ENCODE data around the gene ARL14EPL. TPM values are rescaled to one million over a fixed set of nuclear protein-coding genes. Genes with fewer than 3 reads are reported as not detected.

The ARL14EPL gene
- total and polyA plus RNA-seq, 2 donors (not counting 1 experiment from before 2014, with no cell fraction given) = not detected

DNA sequence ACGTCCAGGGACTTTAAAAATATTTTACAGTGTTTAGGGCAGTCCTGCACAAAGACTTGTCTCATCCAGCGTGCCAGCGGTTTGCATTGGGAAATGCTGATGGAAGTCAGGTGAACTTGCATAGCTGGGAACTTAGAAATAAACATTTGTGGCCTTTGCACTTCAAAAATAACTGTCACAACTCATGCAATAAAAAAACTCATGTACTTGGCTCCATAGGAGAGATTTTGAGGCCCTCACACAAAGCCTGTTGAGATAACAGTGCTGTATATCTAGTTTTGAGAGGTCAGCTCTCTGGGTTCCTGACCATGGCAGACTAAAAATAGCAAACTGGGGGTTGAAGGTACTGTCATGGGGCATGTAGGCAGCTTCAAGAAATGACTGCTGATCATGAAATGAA is 58.0 kb downstream of the ARL14EPL start:
- Histone ChIP-seq H4K20me1 (ENCODE audit: control insufficient read depth, extremely low read depth, insufficient read depth, low read length) (no peaks in the 10 kb centered on the region), H3K4me1 (ENCODE audit: control insufficient read depth, extremely low read depth, insufficient read depth, low read length) (no peaks in the 10 kb centered on the region), H3K27me3 (ENCODE audit: control insufficient read depth, insufficient read depth, low read length) (no peaks in the 10 kb centered on the region), H3K4me3 (replicated peaks in 1 of 4; ENCODE audit: control extremely low read depth in 1 of 4, insufficient read depth in 1 of 4, low read depth in 3 of 4, low read length in 4 of 4) (no peak overlapping the region), H3K9me3 (ENCODE audit: control insufficient read depth, insufficient read depth, low read depth, low read length) (no peaks in the 10 kb centered on the region), H3K79me2 (ENCODE audit: control insufficient read depth, insufficient read depth, low read length) (peaks cover 8% of the 10 kb centered on the region), H2AFZ (ENCODE audit: low read length) (no peak overlapping the region), H3K36me3 (ENCODE audit: control insufficient read depth, insufficient read depth, low read length) (peaks cover 3% of the 10 kb centered on the region), H3K4me2 (ENCODE audit: extremely low read depth, insufficient read depth, low read length) (no peak overlapping the region), H3K9ac (ENCODE audit: insufficient read depth, low read length) (no peak overlapping the region), H3K27ac (ENCODE audit: insufficient read depth, low read length) (no peak overlapping the region)
- TF ChIP-seq EZH2 (IDR thresholded peaks at IDR 0.05; ENCODE audit: low read length, missing control alignments) = no peak
- TF ChIP-seq, protein P1, sequence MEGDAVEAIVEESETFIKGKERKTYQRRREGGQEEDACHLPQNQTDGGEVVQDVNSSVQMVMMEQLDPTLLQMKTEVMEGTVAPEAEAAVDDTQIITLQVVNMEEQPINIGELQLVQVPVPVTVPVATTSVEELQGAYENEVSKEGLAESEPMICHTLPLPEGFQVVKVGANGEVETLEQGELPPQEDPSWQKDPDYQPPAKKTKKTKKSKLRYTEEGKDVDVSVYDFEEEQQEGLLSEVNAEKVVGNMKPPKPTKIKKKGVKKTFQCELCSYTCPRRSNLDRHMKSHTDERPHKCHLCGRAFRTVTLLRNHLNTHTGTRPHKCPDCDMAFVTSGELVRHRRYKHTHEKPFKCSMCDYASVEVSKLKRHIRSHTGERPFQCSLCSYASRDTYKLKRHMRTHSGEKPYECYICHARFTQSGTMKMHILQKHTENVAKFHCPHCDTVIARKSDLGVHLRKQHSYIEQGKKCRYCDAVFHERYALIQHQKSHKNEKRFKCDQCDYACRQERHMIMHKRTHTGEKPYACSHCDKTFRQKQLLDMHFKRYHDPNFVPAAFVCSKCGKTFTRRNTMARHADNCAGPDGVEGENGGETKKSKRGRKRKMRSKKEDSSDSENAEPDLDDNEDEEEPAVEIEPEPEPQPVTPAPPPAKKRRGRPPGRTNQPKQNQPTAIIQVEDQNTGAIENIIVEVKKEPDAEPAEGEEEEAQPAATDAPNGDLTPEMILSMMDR (conservative IDR thresholded peaks at IDR 0.05 in 1 of 2, IDR thresholded peaks at IDR 0.05 in 1 of 2; ENCODE audit: low read depth in 1 of 2, low read length in 2 of 2) = no peak
- DNase-seq (ENCODE audit: low read depth in 2 of 2) = no peak

DNA sequence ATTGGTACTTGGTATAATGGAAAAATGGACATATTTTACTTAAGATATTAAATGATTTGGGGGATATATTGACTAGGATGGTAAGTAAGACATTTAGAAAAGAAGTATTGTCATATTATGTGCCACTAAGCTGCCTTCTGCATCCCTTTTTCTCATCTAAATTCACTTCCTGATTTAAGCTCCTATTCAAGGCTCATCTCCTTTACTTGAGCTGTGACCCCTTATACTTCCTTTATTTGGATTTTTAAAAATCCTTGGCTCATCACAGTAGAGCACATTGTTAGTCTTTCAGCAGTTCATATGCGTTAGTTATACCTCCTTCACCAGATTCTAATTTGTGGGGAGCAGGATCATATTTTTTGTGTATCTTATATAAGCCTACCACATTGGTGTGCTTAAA is 59.1 kb downstream of the ARL14EPL start:
- Histone ChIP-seq H3K79me2 (ENCODE audit: control insufficient read depth, insufficient read depth, low read length) (no peaks in the 10 kb centered on the region), H3K27ac (ENCODE audit: insufficient read depth, low read length) (no peak overlapping the region), H3K4me1 (ENCODE audit: control insufficient read depth, extremely low read depth, insufficient read depth, low read length) (no peaks in the 10 kb centered on the region), H3K27me3 (ENCODE audit: control insufficient read depth, insufficient read depth, low read length) (no peaks in the 10 kb centered on the region), H3K36me3 (ENCODE audit: control insufficient read depth, insufficient read depth, low read length) (peaks cover 3% of the 10 kb centered on the region), H3K9me3 (ENCODE audit: control insufficient read depth, insufficient read depth, low read depth, low read length) (no peaks in the 10 kb centered on the region), H3K9ac (ENCODE audit: insufficient read depth, low read length) (no peak overlapping the region), H3K4me3 (replicated peaks in 1 of 4; ENCODE audit: control extremely low read depth in 1 of 4, insufficient read depth in 1 of 4, low read depth in 3 of 4, low read length in 4 of 4) (no peak overlapping the region), H4K20me1 (ENCODE audit: control insufficient read depth, extremely low read depth, insufficient read depth, low read length) (no peaks in the 10 kb centered on the region), H3K4me2 (ENCODE audit: extremely low read depth, insufficient read depth, low read length) (no peak overlapping the region), H2AFZ (ENCODE audit: low read length) (no peak overlapping the region)
- TF ChIP-seq, protein P1 (conservative IDR thresholded peaks at IDR 0.05 in 1 of 2, IDR thresholded peaks at IDR 0.05 in 1 of 2; ENCODE audit: low read depth in 1 of 2, low read length in 2 of 2) = no peak
- no peak for TF ChIP-seq EZH2 (IDR thresholded peaks at IDR 0.05; ENCODE audit: low read length, missing control alignments)
- no peak for DNase-seq (ENCODE audit: low read depth in 2 of 2)

DNA sequence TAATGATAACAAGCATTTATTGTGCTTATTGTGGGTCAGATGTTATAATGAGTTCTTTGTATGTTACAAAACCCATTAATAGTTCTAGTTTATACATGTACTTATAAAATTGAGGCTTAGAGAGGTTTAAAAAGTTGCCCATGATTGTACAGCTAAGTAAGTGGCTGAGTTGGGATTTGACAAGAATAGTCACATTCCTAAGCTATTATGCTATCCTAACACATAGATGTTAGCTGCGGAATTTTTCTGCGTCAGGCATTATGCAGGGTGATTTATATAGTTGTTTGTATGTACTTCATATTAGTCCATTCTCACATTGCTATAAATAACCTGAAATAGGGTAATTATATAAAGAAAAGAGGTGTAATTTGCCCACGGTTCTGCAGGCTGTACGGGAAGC is 65.0 kb downstream of the ARL14EPL start:
- Histone ChIP-seq H3K27me3 (ENCODE audit: control insufficient read depth, insufficient read depth, low read length) (no peaks in the 10 kb centered on the region), H3K4me1 (ENCODE audit: control insufficient read depth, extremely low read depth, insufficient read depth, low read length) (no peaks in the 10 kb centered on the region), H3K9me3 (ENCODE audit: control insufficient read depth, insufficient read depth, low read depth, low read length) (no peaks in the 10 kb centered on the region), H3K4me3 (replicated peaks in 1 of 4; ENCODE audit: control extremely low read depth in 1 of 4, insufficient read depth in 1 of 4, low read depth in 3 of 4, low read length in 4 of 4) (no peak overlapping the region), H3K9ac (ENCODE audit: insufficient read depth, low read length) (no peak overlapping the region), H4K20me1 (ENCODE audit: control insufficient read depth, extremely low read depth, insufficient read depth, low read length) (no peaks in the 10 kb centered on the region), H3K27ac (ENCODE audit: insufficient read depth, low read length) (no peak overlapping the region), H3K79me2 (ENCODE audit: control insufficient read depth, insufficient read depth, low read length) (no peaks in the 10 kb centered on the region), H3K36me3 (ENCODE audit: control insufficient read depth, insufficient read depth, low read length) (peaks cover 3% of the 10 kb centered on the region), H3K4me2 (ENCODE audit: extremely low read depth, insufficient read depth, low read length) (no peak overlapping the region), H2AFZ (ENCODE audit: low read length) (no peak overlapping the region)
- DNase-seq (ENCODE audit: low read depth in 2 of 2) = peak in 1 of 2 donors; percentile 59
- TF ChIP-seq EZH2 (IDR thresholded peaks at IDR 0.05; ENCODE audit: low read length, missing control alignments) = no peak
- TF ChIP-seq, protein P1 (conservative IDR thresholded peaks at IDR 0.05 in 1 of 2, IDR thresholded peaks at IDR 0.05 in 1 of 2; ENCODE audit: low read depth in 1 of 2, low read length in 2 of 2) = no peak

Measured in fibroblast of lung (primary cell).